OCI-LY3 (cell line): Measurements from ENCODE around the gene STARD5.

Experiments
- H2AFZ ChIP-seq: fragments of 200-600, 300-600 bp; shearing (Covaris generic); 2 replicates; pipeline ENCODE4 v1.6.0; 2014; ENCODE audit warnings: antibody characterized with exemption, low read depth, low read length
- H3K27ac ChIP-seq: fragments of 200-600, 300-600 bp; sonication (generic); 2 replicates; pipeline ENCODE4 v1.5.1; 2014; ENCODE audit warnings: mild to moderate bottlenecking, low read length, moderate library complexity, mixed read lengths
- H3K27me3 ChIP-seq: fragments of 200-600, 300-600 bp; sonication (generic); 2 replicates; pipeline ENCODE4 v1.6.1; 2014; ENCODE audit warnings: low read depth, low read length, mixed read lengths
- H3K36me3 ChIP-seq: fragments of 200-600, 300-600 bp; sonication (generic); replicated peaks from 2 replicates; pipeline ENCODE3; 2014; ENCODE audit warnings: low read depth, low read length, mixed read lengths
- H3K4me1 ChIP-seq: fragments of 300-600, 200-600 bp; sonication (generic); 2 replicates; pipeline ENCODE4 v1.6.1; 2014; ENCODE audit warnings: low read length, mixed read lengths
- H3K4me2 ChIP-seq: fragments of 200-600, 300-600 bp; sonication (generic); 2 replicates; pipeline ENCODE4 v1.6.1; 2014; ENCODE audit warnings: low read length, mixed read lengths
- H3K4me3 ChIP-seq: fragments of 300-600, 200-600 bp; sonication (generic); 2 replicates; pipeline ENCODE4 v1.5.1; 2014; ENCODE audit warnings: antibody characterized with exemption, mild to moderate bottlenecking, low read length, moderate library complexity
- H3K79me2 ChIP-seq: fragments of 300-600, 200-600 bp; shearing (Covaris generic); 2 replicates; pipeline ENCODE4 v1.6.1; 2014; ENCODE audit warnings: mild to moderate bottlenecking, low read length, mixed read lengths
- H3K9ac ChIP-seq: fragments of 300-600, 200-600 bp; shearing (Covaris generic); 2 replicates; pipeline ENCODE4 v1.6.0; 2014; ENCODE audit warnings: mild to moderate bottlenecking, low read length, moderate library complexity
- H3K9me3 ChIP-seq: fragments of 200-600, 300-600 bp; shearing (Covaris generic); 2 replicates; pipeline ENCODE4 v1.6.1; 2014; ENCODE audit warnings: low read length, mixed read lengths; ENCODE audit not compliant: insufficient read depth
- H4K20me1 ChIP-seq: fragments of 200-600, 300-600 bp; sonication (generic); 2 replicates; pipeline ENCODE4 v1.6.1; 2016; ENCODE audit warnings: low read length, mixed read lengths; ENCODE audit not compliant: insufficient read depth
- CTCF ChIP-seq: fragments of 200-600, 300-600 bp; sonication (generic); IDR thresholded peaks from 2 replicates; pipeline ENCODE4 v1.5.1; 2014; ENCODE audit warnings: antibody characterized with exemption, low read length, low read depth
- EZH2phosphoT487 ChIP-seq: fragments of 200-600 bp; shearing (Covaris generic); IDR thresholded peaks from 2 replicates; pipeline ENCODE4 v1.6.1; 2018; ENCODE audit warnings: antibody characterized with exemption, mixed run types, low read depth

STARD5 gene

GRCh38 chr15:81268881-81269601, 54.9 kb downstream of the STARD5 start:
- Histone ChIP-seq H3K9ac (no peak overlapping the region), H3K9me3 (no peaks in the 10 kb centered on the region), H3K79me2 (no peaks in the 10 kb centered on the region), H3K27ac (no peak overlapping the region), H4K20me1 (no peaks in the 10 kb centered on the region), H2AFZ (0 out of 2 replicates have a peak overlapping the region, but pooled peaks have one; percentile 2), H3K27me3 (no peaks in the 10 kb centered on the region), H3K4me3 (no peak overlapping the region), H3K4me1 (peaks cover 20% of the 10 kb centered on the region), H3K4me2 (no peak overlapping the region), H3K36me3 (no peaks in the 10 kb centered on the region)
- TF ChIP-seq CTCF (no peak), EZH2phosphoT487 (no peak)

GRCh38 chr15:81268340-81268739, 55.6 kb downstream of the STARD5 start:
- Histone ChIP-seq H3K79me2 (no peaks in the 10 kb centered on the region), H3K4me2 (no peak overlapping the region), H3K4me3 (no peak overlapping the region), H3K27ac (no peak overlapping the region), H3K9me3 (no peaks in the 10 kb centered on the region), H4K20me1 (no peaks in the 10 kb centered on the region), H3K4me1 (peaks cover 20% of the 10 kb centered on the region), H3K36me3 (no peaks in the 10 kb centered on the region), H2AFZ (no peak overlapping the region), H3K9ac (no peak overlapping the region), H3K27me3 (no peaks in the 10 kb centered on the region)
- TF ChIP-seq EZH2phosphoT487 (no peak), CTCF (no peak)

GRCh38 chr15:81265944-81266775, 57.8 kb downstream of the STARD5 start:
- Histone ChIP-seq H2AFZ (peak overlapping the region; percentile 85), H3K27me3 (no peaks in the 10 kb centered on the region), H3K27ac (peak overlapping the region; percentile 28), H3K79me2 (no peaks in the 10 kb centered on the region), H3K4me2 (peak overlapping the region; percentile 93), H3K9me3 (no peaks in the 10 kb centered on the region), H4K20me1 (no peaks in the 10 kb centered on the region), H3K9ac (peak overlapping the region; percentile 66), H3K36me3 (no peaks in the 10 kb centered on the region), H3K4me1 (peaks cover 20% of the 10 kb centered on the region), H3K4me3 (peak overlapping the region; percentile 76)
- no peak for TF ChIP-seq EZH2phosphoT487
- peak; percentile 95 for TF ChIP-seq CTCF

GRCh38 chr15:81265256-81265943, 58.5 kb downstream of the STARD5 start:
- no peak for TF ChIP-seq CTCF
- TF ChIP-seq EZH2phosphoT487: no peak
- H3K79me2 ChIP-seq: no peaks in the 10 kb centered on the region
- peak overlapping the region; percentile 76 for H3K4me3 ChIP-seq
- no peaks in the 10 kb centered on the region for H4K20me1 ChIP-seq
- peaks cover 20% of the 10 kb centered on the region for H3K4me1 ChIP-seq
- no peak overlapping the region for H3K27ac ChIP-seq
- no peaks in the 10 kb centered on the region for H3K36me3 ChIP-seq
- peak overlapping the region; percentile 85 for H2AFZ ChIP-seq
- H3K9me3 ChIP-seq: no peaks in the 10 kb centered on the region
- H3K9ac ChIP-seq: peak overlapping the region; percentile 66
- H3K4me2 ChIP-seq: peak overlapping the region; percentile 93
- no peaks in the 10 kb centered on the region for H3K27me3 ChIP-seq
